Measurements from ENCODE around the gene HSF5. TPM values are rescaled to one million over a fixed set of nuclear protein-coding genes. Genes with fewer than 3 reads are reported as not detected.
A peak's percentile ranks its signal among the peaks of the same experiment; 100 is the strongest.

Gene HSF5
- total and polyA plus RNA-seq, 2 of the 13 experiments (the other 11 are each of a cell fraction or from before 2014, with no cell fraction given), result not detected

DNA sequence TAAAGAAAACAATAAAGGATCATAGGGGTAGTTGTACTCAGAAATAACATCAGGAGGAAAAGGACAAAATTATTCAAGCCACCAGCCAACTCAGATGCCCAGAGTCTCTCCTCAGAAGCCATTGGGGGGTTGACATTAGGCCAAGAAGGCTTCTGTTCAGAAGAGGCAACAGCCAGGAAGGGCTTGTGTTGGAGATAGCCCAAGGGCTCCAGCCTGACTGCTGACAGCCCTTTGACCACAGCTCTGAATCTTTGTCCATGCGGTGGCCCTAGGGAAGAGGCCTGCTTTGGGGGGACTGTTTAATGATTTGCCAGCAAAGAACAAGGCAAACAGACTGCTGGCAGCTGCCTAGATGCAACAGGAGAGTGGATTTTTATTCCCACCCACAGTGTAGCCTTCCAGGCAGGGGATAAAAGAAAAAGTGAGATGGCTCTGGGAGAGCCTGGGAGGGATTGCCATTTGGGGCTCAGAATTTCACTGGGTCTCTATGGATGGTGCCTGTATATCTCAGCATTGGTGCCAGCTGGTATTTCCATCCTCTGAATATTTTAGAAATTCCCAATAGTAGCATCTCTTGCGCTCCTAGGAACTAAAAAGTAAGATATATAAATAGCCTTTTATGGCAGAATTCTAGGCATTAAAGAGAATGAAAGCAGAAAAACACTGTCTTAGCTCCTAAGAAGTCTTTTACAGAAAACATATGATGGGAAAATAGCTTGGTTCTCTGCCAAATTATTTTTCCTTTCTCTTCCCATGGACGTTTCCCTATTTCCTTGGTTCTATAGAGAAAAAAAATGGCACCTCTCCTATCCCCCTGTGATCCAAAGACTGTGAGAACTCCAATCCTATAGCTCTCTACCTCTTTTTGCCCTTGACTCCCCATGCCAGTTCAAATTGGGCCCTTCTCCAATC is 106.8 kb downstream of the HSF5 start (continued):
- TF ChIP-seq, protein P1, sequence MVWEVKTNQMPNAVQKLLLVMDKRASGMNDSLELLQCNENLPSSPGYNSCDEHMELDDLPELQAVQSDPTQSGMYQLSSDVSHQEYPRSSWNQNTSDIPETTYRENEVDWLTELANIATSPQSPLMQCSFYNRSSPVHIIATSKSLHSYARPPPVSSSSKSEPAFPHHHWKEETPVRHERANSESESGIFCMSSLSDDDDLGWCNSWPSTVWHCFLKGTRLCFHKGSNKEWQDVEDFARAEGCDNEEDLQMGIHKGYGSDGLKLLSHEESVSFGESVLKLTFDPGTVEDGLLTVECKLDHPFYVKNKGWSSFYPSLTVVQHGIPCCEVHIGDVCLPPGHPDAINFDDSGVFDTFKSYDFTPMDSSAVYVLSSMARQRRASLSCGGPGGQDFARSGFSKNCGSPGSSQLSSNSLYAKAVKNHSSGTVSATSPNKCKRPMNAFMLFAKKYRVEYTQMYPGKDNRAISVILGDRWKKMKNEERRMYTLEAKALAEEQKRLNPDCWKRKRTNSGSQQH (CRISPR knock-in tag; IDR thresholded peaks at IDR 0.05; ENCODE audit: low read depth), result peak; percentile 91
- TF ChIP-seq ZSCAN29 (CRISPR knock-in tag; conservative IDR thresholded peaks at IDR 0.05), result peak; percentile 91; the same call in 1 of the 2 replicates
- TF ChIP-seq ZNF431 (CRISPR knock-in tag; IDR thresholded peaks at IDR 0.05; ENCODE audit: borderline replicate concordance, low read depth), result peak; percentile 70; the same call in 1 of the 2 replicates
- no peak; the same call in 1 of the 2 replicates for TF ChIP-seq ZBTB7A (CRISPR knock-in tag; IDR thresholded peaks at IDR 0.05)
- TF ChIP-seq REXO4 (CRISPR knock-in tag; IDR thresholded peaks at IDR 0.05; ENCODE audit: borderline replicate concordance), result no peak
- TF ChIP-seq, protein P2, sequence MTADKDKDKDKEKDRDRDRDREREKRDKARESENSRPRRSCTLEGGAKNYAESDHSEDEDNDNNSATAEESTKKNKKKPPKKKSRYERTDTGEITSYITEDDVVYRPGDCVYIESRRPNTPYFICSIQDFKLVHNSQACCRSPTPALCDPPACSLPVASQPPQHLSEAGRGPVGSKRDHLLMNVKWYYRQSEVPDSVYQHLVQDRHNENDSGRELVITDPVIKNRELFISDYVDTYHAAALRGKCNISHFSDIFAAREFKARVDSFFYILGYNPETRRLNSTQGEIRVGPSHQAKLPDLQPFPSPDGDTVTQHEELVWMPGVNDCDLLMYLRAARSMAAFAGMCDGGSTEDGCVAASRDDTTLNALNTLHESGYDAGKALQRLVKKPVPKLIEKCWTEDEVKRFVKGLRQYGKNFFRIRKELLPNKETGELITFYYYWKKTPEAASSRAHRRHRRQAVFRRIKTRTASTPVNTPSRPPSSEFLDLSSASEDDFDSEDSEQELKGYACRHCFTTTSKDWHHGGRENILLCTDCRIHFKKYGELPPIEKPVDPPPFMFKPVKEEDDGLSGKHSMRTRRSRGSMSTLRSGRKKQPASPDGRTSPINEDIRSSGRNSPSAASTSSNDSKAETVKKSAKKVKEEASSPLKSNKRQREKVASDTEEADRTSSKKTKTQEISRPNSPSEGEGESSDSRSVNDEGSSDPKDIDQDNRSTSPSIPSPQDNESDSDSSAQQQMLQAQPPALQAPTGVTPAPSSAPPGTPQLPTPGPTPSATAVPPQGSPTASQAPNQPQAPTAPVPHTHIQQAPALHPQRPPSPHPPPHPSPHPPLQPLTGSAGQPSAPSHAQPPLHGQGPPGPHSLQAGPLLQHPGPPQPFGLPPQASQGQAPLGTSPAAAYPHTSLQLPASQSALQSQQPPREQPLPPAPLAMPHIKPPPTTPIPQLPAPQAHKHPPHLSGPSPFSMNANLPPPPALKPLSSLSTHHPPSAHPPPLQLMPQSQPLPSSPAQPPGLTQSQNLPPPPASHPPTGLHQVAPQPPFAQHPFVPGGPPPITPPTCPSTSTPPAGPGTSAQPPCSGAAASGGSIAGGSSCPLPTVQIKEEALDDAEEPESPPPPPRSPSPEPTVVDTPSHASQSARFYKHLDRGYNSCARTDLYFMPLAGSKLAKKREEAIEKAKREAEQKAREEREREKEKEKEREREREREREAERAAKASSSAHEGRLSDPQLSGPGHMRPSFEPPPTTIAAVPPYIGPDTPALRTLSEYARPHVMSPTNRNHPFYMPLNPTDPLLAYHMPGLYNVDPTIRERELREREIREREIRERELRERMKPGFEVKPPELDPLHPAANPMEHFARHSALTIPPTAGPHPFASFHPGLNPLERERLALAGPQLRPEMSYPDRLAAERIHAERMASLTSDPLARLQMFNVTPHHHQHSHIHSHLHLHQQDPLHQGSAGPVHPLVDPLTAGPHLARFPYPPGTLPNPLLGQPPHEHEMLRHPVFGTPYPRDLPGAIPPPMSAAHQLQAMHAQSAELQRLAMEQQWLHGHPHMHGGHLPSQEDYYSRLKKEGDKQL (CRISPR knock-in tag; IDR thresholded peaks at IDR 0.05; ENCODE audit: low read depth), result 0 out of 2 replicates have a peak, but pooled peaks have one; percentile 19
- TF ChIP-seq PHF20 (CRISPR knock-in tag; IDR thresholded peaks at IDR 0.05), result no peak
- TF ChIP-seq, protein P3, sequence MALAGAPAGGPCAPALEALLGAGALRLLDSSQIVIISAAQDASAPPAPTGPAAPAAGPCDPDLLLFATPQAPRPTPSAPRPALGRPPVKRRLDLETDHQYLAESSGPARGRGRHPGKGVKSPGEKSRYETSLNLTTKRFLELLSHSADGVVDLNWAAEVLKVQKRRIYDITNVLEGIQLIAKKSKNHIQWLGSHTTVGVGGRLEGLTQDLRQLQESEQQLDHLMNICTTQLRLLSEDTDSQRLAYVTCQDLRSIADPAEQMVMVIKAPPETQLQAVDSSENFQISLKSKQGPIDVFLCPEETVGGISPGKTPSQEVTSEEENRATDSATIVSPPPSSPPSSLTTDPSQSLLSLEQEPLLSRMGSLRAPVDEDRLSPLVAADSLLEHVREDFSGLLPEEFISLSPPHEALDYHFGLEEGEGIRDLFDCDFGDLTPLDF (CRISPR knock-in tag; IDR thresholded peaks at IDR 0.05), result peak; percentile 42; the same call in 1 of the 2 replicates
- no peak for TF ChIP-seq ZNF354B (CRISPR knock-in tag; IDR thresholded peaks at IDR 0.05)
- TF ChIP-seq, protein P4, sequence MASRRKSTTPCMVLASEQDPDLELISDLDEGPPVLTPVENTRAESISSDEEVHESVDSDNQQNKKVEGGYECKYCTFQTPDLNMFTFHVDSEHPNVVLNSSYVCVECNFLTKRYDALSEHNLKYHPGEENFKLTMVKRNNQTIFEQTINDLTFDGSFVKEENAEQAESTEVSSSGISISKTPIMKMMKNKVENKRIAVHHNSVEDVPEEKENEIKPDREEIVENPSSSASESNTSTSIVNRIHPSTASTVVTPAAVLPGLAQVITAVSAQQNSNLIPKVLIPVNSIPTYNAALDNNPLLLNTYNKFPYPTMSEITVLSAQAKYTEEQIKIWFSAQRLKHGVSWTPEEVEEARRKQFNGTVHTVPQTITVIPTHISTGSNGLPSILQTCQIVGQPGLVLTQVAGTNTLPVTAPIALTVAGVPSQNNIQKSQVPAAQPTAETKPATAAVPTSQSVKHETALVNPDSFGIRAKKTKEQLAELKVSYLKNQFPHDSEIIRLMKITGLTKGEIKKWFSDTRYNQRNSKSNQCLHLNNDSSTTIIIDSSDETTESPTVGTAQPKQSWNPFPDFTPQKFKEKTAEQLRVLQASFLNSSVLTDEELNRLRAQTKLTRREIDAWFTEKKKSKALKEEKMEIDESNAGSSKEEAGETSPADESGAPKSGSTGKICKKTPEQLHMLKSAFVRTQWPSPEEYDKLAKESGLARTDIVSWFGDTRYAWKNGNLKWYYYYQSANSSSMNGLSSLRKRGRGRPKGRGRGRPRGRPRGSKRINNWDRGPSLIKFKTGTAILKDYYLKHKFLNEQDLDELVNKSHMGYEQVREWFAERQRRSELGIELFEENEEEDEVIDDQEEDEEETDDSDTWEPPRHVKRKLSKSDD (CRISPR knock-in tag; IDR thresholded peaks at IDR 0.05; ENCODE audit: low read depth), result 0 out of 2 replicates have a peak, but pooled peaks have one; percentile 66
- TF ChIP-seq PRMT3 (CRISPR knock-in tag; IDR thresholded peaks at IDR 0.05; ENCODE audit: borderline replicate concordance, low read depth), result 0 out of 2 replicates have a peak, but pooled peaks have one; percentile 17
- no peak for TF ChIP-seq HNRNPLL (IDR thresholded peaks at IDR 0.05; ENCODE audit: low read depth, low read length, poor library complexity, severe bottlenecking)
- no peak for TF ChIP-seq SRSF4 (IDR thresholded peaks at IDR 0.05; ENCODE audit: low read depth, low read length, poor library complexity, severe bottlenecking)
- TF ChIP-seq, protein P5, sequence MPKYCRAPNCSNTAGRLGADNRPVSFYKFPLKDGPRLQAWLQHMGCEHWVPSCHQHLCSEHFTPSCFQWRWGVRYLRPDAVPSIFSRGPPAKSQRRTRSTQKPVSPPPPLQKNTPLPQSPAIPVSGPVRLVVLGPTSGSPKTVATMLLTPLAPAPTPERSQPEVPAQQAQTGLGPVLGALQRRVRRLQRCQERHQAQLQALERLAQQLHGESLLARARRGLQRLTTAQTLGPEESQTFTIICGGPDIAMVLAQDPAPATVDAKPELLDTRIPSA (CRISPR knock-in tag; IDR thresholded peaks at IDR 0.05; ENCODE audit: borderline replicate concordance), result no peak
- no peak for TF ChIP-seq SRF (IDR thresholded peaks at IDR 0.05; ENCODE audit: low read depth, low read length)

Measured in HepG2 (cell line).